Activated B cell treated with CpG ODN at 0.5 μM for 24 hours (primary cell): ENCODE measurements around the gene TEX101. TPM values are rescaled to one million over a fixed set of nuclear protein-coding genes. Genes with fewer than 3 reads are reported as not detected.

Source experiments
- ATAC-seq: fragments of 200-7000 bp; cut with Tn5 transposase; one replicate; pipeline ENCODE4 v1.10.0; 2021; ENCODE audit warnings: low read depth, mild to moderate bottlenecking, moderate library complexity
- CTCF ChIA-PET: fragments of 350-600 bp; sonication (Branson Sonifier 250); formaldehyde crosslinking; loops from one replicate; lab custom pipeline; 2021; ENCODE audit warnings: antibody characterized with exemption; lab: Charles Lee
- POLR2A ChIA-PET: fragments of 350-600 bp; sonication (Branson Sonifier 250); formaldehyde crosslinking; loops from one replicate; lab custom pipeline; 2021; ENCODE audit warnings: antibody characterized with exemption; lab: Charles Lee
- DNase-seq: peaks from one replicate; pipeline ENCODE4 v3.0.0; 2022
- H3K27ac Mint-ChIP-seq: one replicate; pipeline ENCODE4 v1.8.0; 2020; ENCODE audit warnings: mixed read lengths
- H3K27me3 Mint-ChIP-seq: one replicate; pipeline ENCODE4 v1.8.0; 2021; ENCODE audit warnings: mixed read lengths
- H3K36me3 Mint-ChIP-seq: one replicate; pipeline ENCODE4 v1.8.0; 2021; ENCODE audit warnings: low read depth, mixed read lengths
- H3K4me1 Mint-ChIP-seq: one replicate; pipeline ENCODE4 v1.8.0; 2021; ENCODE audit warnings: mixed read lengths
- H3K4me3 Mint-ChIP-seq: one replicate; pipeline ENCODE4 v1.8.0; 2020; ENCODE audit warnings: mild to moderate bottlenecking, mixed read lengths
- H3K9me3 Mint-ChIP-seq: one replicate; pipeline ENCODE4 v1.8.0; 2020; ENCODE audit warnings: mixed read lengths
- CTCF ChIP-seq: fragments of 200-600 bp; IDR thresholded peaks from one replicate; pipeline ENCODE4 v1.8.0; 2022; ENCODE audit warnings: antibody characterized with exemption, mild to moderate bottlenecking
- intact Hi-C: fragments of 100-400 bp; cut with micrococcal nuclease; formaldehyde crosslinking; loops from one replicate; pipeline ENCODE4 v1.15.1; 2024
- total RNA-seq: library from RNA; stranded (reverse); gene quantifications from 2 replicates; pipeline ENCODE4 v1.2.3, GENCODE V29; 2022

The TEX101 gene
- total RNA-seq, 1 donor from 2014 or later, result not detected

GRCh38 chr19:43467276-43467675 lies 52.6 kb downstream of the TEX101 start:
- ATAC-seq (no peak), DNase-seq (no peak)
- H3K4me3 Mint-ChIP-seq, result no peak overlapping the region
- ChIA-PET CTCF (no interaction called here), POLR2A (no interaction called here)
- no peak for TF ChIP-seq CTCF
- no peak overlapping the region for H3K27ac Mint-ChIP-seq
- H3K4me1 Mint-ChIP-seq, result peaks cover 17% of the 10 kb centered on the region
- no peaks in the 10 kb centered on the region for H3K36me3 Mint-ChIP-seq
- intact Hi-C loops, result no loop called here
- H3K27me3 Mint-ChIP-seq, result peaks cover 7% of the 10 kb centered on the region
- H3K9me3 Mint-ChIP-seq, result no peaks in the 10 kb centered on the region

GRCh38 chr19:43467730-43468129 lies 53.0 kb downstream of the TEX101 start:
- no peak for DNase-seq
- H3K36me3 Mint-ChIP-seq, result no peaks in the 10 kb centered on the region
- ATAC-seq, result no peak
- no peak overlapping the region for H3K4me3 Mint-ChIP-seq
- POLR2A ChIA-PET, result interaction anchor here (0.7 kb wide), 1 partner anchor 43 kb away, joined by 3 read pairs; no protein-coding TSS in a partner anchor
- no peaks in the 10 kb centered on the region for H3K9me3 Mint-ChIP-seq
- no peak for TF ChIP-seq CTCF
- peaks cover 7% of the 10 kb centered on the region for H3K27me3 Mint-ChIP-seq
- CTCF ChIA-PET, result no interaction called here
- no peak overlapping the region for H3K27ac Mint-ChIP-seq
- H3K4me1 Mint-ChIP-seq, result peaks cover 17% of the 10 kb centered on the region
- intact Hi-C loops, result no loop called here

Other genes with a start within 250 kb of the TEX101 start
- gene PSG5, start 228.4 kb upstream of the TEX101 start, total RNA-seq, result not detected in 2 replicates
- not detected in 2 replicates for gene PSG4, start 209.3 kb upstream of the TEX101 start, total RNA-seq
- not detected in 2 replicates for gene PSG9, start 145.4 kb upstream of the TEX101 start, total RNA-seq
- gene CD177, start 61.2 kb upstream of the TEX101 start, total RNA-seq, result not detected in 2 replicates
- 0.24 TPM in 1 of 2 replicates, not detected in the other for gene LYPD3, start 50.7 kb downstream of the TEX101 start, total RNA-seq
- gene PHLDB3, start 89.9 kb downstream of the TEX101 start, total RNA-seq, result 32.2 and 34.5 TPM in 2 replicates
- 16.3 and 16.7 TPM in 2 replicates for gene ETHE1, start 112.3 kb downstream of the TEX101 start, total RNA-seq
- 1.9 and 3.4 TPM in 2 replicates for gene ZNF575, start 118.3 kb downstream of the TEX101 start, total RNA-seq
- gene XRCC1, start 160.6 kb downstream of the TEX101 start, total RNA-seq, result 31.9 and 34.5 TPM in 2 replicates
- gene PINLYP, start 160.9 kb downstream of the TEX101 start, total RNA-seq, result 1.9 and 2.1 TPM in 2 replicates
- 13.1 and 14.1 TPM in 2 replicates for gene IRGQ, start 181.2 kb downstream of the TEX101 start, total RNA-seq
- gene ZNF576, start 181.7 kb downstream of the TEX101 start, total RNA-seq, result 14.5 and 17.3 TPM in 2 replicates
- 0.29 and 0.42 TPM in 2 replicates for gene SRRM5, start 197.2 kb downstream of the TEX101 start, total RNA-seq
- 26.2 and 29.1 TPM in 2 replicates for gene ZNF428, start 204.7 kb downstream of the TEX101 start, total RNA-seq
- 0.95 TPM in 1 of 2 replicates, not detected in the other for gene CADM4, start 225.0 kb downstream of the TEX101 start, total RNA-seq